Measurements from ENCODE around the gene INHBA. TPM values are rescaled to one million over a fixed set of nuclear protein-coding genes. Genes with fewer than 3 reads are reported as not detected.

INHBA gene
- total RNA-seq, 3 donors from 2014 or later (not counting 1 experiment from before 2014, with no cell fraction given): 0.65 TPM; not detected in 2

GRCh38 chr7:41696323-41696916 lies 6.5 kb downstream of the INHBA start:
- peak; percentile 41 for TF ChIP-seq CTCF (IDR thresholded peaks at IDR 0.05)
- Mint-ChIP-seq H3K27ac (no peak overlapping the region), H3K27me3 (ENCODE audit: low read depth in 2 of 2) (peaks cover 34 to 71% of the 10 kb centered on the region in 2 donors), H3K36me3 (no peaks in the 10 kb centered on the region), H3K4me3 (no peak overlapping the region), H3K4me1 (peaks cover 6 to 7% of the 10 kb centered on the region in 2 donors), H3K9me3 (no peaks in the 10 kb centered on the region)
- 35% methylated on average over 15 of the region's 15 CpGs for WGBS (ENCODE audit: insufficient coverage)
- no peak overlapping the region for H3K4me3 ChIP-seq (ENCODE audit: low read length)
- DNase-seq (peak in 1 of 2 donors; percentile 11), ATAC-seq (peak in 1 of 3 donors; percentile 49)
- H3K27me3 ChIP-seq (ENCODE audit: control insufficient read depth, insufficient read depth, low read length): peaks cover 3% of the 10 kb centered on the region
- intact Hi-C loops (cut with micrococcal nuclease): no loop called here
- no peaks in the 10 kb centered on the region for H3K36me3 ChIP-seq (ENCODE audit: control insufficient read depth, insufficient read depth, low read length)
- peaks cover 10% of the 10 kb centered on the region for H3K4me1 ChIP-seq (ENCODE audit: control insufficient read depth, insufficient read depth, low read length)
- no peak overlapping the region for H3K27ac ChIP-seq (ENCODE audit: low read length)
- no peaks in the 10 kb centered on the region for H3K9me3 ChIP-seq (ENCODE audit: control insufficient read depth, insufficient read depth, low read length)

GRCh38 chr7:41695661-41696322 lies 7.1 kb downstream of the INHBA start:
- Mint-ChIP-seq H3K4me1 (peaks cover 6 to 7% of the 10 kb centered on the region in 2 donors), H3K9me3 (no peaks in the 10 kb centered on the region), H3K4me3 (no peak overlapping the region), H3K27me3 (ENCODE audit: low read depth in 2 of 2) (peaks cover 28 to 65% of the 10 kb centered on the region in 2 donors), H3K27ac (no peak overlapping the region), H3K36me3 (no peaks in the 10 kb centered on the region)
- TF ChIP-seq CTCF (IDR thresholded peaks at IDR 0.05): no peak
- 88% methylated on average over 13 of the region's 13 CpGs for WGBS (ENCODE audit: insufficient coverage)
- Histone ChIP-seq H3K9me3 (ENCODE audit: control insufficient read depth, insufficient read depth, low read length) (no peaks in the 10 kb centered on the region), H3K4me3 (ENCODE audit: low read length) (no peak overlapping the region), H3K4me1 (ENCODE audit: control insufficient read depth, insufficient read depth, low read length) (peaks cover 10% of the 10 kb centered on the region), H3K36me3 (ENCODE audit: control insufficient read depth, insufficient read depth, low read length) (no peaks in the 10 kb centered on the region), H3K27ac (ENCODE audit: low read length) (no peak overlapping the region), H3K27me3 (ENCODE audit: control insufficient read depth, insufficient read depth, low read length) (peaks cover 3% of the 10 kb centered on the region)
- intact Hi-C loops (cut with micrococcal nuclease): no loop called here
- no peak for DNase-seq
- ATAC-seq: no peak

GRCh38 chr7:41694495-41694894 lies 8.4 kb downstream of the INHBA start:
- Histone ChIP-seq H3K9me3 (ENCODE audit: control insufficient read depth, insufficient read depth, low read length) (no peaks in the 10 kb centered on the region), H3K4me3 (ENCODE audit: low read length) (no peak overlapping the region), H3K4me1 (ENCODE audit: control insufficient read depth, insufficient read depth, low read length) (peaks cover 3% of the 10 kb centered on the region), H3K27me3 (ENCODE audit: control insufficient read depth, insufficient read depth, low read length) (no peaks in the 10 kb centered on the region), H3K36me3 (ENCODE audit: control insufficient read depth, insufficient read depth, low read length) (no peaks in the 10 kb centered on the region), H3K27ac (ENCODE audit: low read length) (no peak overlapping the region)
- no peak for TF ChIP-seq CTCF (IDR thresholded peaks at IDR 0.05)
- no peak overlapping the region for H3K4me3 Mint-ChIP-seq
- intact Hi-C loops (cut with micrococcal nuclease): no loop called here
- H3K9me3 Mint-ChIP-seq: no peaks in the 10 kb centered on the region
- ATAC-seq (no peak), DNase-seq (no peak)
- WGBS (ENCODE audit: insufficient coverage): 90% methylated on average over 5 of the region's 6 CpGs
- no peaks in the 10 kb centered on the region for H3K4me1 Mint-ChIP-seq
- no peak overlapping the region for H3K27ac Mint-ChIP-seq
- peaks cover 21 to 52% of the 10 kb centered on the region in 2 donors for H3K27me3 Mint-ChIP-seq (ENCODE audit: low read depth in 2 of 2)
- H3K36me3 Mint-ChIP-seq: no peaks in the 10 kb centered on the region
